Adipose tissue (tissue), 3 donors: Measurements from ENCODE around the gene NGB. TPM values are rescaled to one million over a fixed set of nuclear protein-coding genes. Genes with fewer than 3 reads are reported as not detected.
"Not testable (repeated sequence)": the region's sequence is repeated elsewhere in the genome, so short reads cannot be mapped to it uniquely, and the experiment has no call there.

Experiments used
- H3K27ac ChIP-seq: one replicate; pipeline ENCODE4 v1.5.1; 2013; ENCODE audit warnings: low read depth, low read length
- WGBS, 3 donors: extraction: QIAGEN DNeasy Blood & Tissue Kit; methylation state at CpG; one replicate each; pipeline ENCODE4 v1.1.7; 2013; 5-methylcytosine and 5-hydroxymethylcytosine counted together
- polyA plus RNA-seq, 3 donors: library from polyadenylated mRNA; stranded (reverse); fragments of 200-250 nt; gene quantifications; one replicate each; pipeline ENCODE4 v1.2.3, GENCODE V29; 2013
- donor health status: healthy with polysubstance abuse.
- donor health status: Bipolar disorder and iron deficiency.
- donor health status: healthy.

Gene NGB, protein sequence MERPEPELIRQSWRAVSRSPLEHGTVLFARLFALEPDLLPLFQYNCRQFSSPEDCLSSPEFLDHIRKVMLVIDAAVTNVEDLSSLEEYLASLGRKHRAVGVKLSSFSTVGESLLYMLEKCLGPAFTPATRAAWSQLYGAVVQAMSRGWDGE
- under 1 TPM in 1 of 3 donors, not detected in 2; 0.14 TPM for polyA plus RNA-seq

DNA sequence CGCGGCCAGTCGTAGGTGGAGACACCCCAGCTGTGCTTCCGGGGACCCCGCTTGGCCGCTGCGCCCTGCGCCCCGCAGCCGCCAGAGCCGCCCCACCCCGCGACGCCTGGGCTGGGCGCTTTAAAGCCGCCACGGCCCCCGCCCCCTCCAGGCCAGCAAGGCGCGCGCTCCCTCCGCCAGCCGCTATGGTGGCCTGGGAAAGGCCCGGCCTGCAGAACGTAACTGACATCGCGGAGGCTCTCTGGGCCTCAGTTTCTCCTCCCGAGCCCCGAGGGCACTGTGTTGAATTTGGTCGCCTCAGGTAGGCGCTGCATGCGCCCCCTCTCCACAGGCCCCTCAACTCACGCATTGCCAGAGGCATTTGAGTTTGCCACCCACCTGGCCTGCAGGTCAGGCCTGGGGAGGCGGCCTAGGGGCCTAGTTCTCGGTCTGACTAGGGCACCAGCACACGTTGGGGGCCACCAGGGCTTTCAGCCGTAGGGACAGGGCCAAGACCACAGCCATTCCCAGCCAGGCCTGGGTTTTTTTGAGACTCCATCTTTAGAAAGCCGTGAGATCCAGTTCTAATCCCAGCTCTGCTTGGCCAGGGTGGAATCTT lies at the start of gene NGB:
TSS of gene NGB (minus strand) at position 94 of the 598 bp plus-strand sequence. CDS start 269 bp downstream, outside the sequence.
- WGBS, 3 donors: 17 to 25% (median 18%) methylated on average over 28 to 38 of the region's 38 CpGs
- H3K27ac ChIP-seq: no peak within 1 kb of the TSS

- H3K27ac ChIP-seq: peak within 1 kb of the TSS; percentile 74
- 1% methylated on average over 61 to 69 of the region's 69 CpGs for WGBS, 3 donors
Measured at GRCh38 chr14:77320238-77320935, 49.4 kb upstream of the NGB start, which contains the start of gene POMT2. Gene POMT2, minus strand, starts transcription at chr14:77320883. Its CDS starts 202 bp downstream, at chr14:77320681.

GRCh38 chr14:77319422-77319821 lies 48.4 kb upstream of the NGB start:
- no peak overlapping the region for H3K27ac ChIP-seq
- WGBS, 3 donors: 45 to 64% (median 48%) methylated on average over 5 of the region's 5 CpGs

- 90 to 95% (median 94%) methylated on average over 11 of the region's 11 CpGs for WGBS, 3 donors
- not testable (repeated sequence) for H3K27ac ChIP-seq
Measured at GRCh38 chr14:77318756-77319155, 47.8 kb upstream of the NGB start.

DNA sequence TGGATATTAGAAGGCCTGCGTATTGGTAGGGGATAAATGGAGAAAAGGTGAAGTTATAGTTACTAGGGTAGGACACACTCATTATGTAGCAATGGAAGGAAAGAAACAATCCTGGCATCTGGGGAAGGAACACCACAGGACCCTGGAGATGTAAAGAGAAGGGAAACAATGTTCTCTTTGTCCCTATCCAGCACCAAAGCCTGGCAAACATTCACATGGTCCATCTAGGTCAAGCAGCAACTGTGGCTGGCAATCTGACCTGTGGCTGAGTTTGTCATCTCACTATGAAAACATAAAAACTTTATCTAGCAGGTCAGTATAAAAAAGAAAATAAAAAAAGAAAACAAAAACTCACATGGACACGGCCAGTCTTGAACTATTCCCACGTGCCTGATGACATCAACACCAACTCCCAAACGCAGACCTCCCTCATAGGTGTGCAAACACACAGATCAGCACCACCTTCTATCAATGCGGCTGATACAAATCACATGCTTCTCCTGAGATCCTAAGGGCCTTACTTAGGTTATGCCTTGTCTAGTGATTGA lies 47.1 kb upstream of the NGB start:
- H3K27ac ChIP-seq: no peak overlapping the region
- WGBS, 3 donors: 62 to 88% (median 71%) methylated on average over 5 of the region's 5 CpGs

- 60 to 70% (median 66%) methylated on average over 5 of the region's 5 CpGs for WGBS, 3 donors
- H3K27ac ChIP-seq: no peak overlapping the region
Measured at GRCh38 chr14:77316872-77317301, 45.9 kb upstream of the NGB start.

DNA sequence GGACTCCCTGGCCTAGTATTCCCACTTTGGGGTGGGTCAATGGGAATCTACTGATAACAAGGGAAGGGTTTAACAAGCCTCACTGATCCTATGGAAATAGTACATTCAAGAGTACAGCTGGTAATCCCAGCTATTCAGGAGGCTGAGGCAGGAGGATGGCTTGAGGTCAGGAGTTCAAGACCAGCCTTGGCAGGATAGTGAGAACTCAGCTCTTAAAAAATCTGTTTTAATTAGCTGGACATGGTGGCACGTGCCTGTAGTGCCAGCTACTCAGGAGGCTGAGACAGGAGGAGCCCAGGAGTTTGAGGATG lies 45.1 kb upstream of the NGB start:
- WGBS, 3 donors: 29 to 48% (median 32%) methylated on average over 1 of the region's 1 CpG
- H3K27ac ChIP-seq: no peak overlapping the region

GRCh38 chr14:77314539-77315457 lies 43.8 kb upstream of the NGB start:
- no peak overlapping the region for H3K27ac ChIP-seq
- WGBS, 3 donors: 61 to 70% (median 62%) methylated on average over 10 of the region's 10 CpGs

GRCh38 chr14:77314043-77314442 lies 43.0 kb upstream of the NGB start:
- 18 to 43% (median 34%) methylated on average over 2 of the region's 2 CpGs for WGBS, 3 donors
- no peak overlapping the region for H3K27ac ChIP-seq

DNA sequence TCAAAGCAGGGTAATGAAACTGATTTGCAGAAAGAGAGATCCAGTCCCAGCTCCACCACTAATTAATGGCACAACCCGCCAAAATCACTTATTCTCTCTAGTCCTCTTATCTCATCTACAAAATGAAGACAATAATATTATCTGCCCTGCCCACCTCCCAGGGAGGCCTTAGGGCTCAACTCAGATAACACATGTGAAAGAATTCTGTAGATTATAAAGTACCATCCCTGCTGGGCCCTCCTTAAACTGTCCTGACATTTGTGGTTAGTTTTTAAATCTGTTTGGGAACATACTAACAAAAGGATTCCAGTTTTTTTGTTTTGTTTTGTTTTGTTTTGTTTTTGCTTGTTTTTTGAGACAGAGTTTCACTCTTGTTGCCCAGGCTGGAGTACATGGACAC lies 42.4 kb upstream of the NGB start:
- 71 to 91% (median 91%) methylated on average over 1 of the region's 1 CpG for whole genome bisulfite sequencing, 3 donors

DNA sequence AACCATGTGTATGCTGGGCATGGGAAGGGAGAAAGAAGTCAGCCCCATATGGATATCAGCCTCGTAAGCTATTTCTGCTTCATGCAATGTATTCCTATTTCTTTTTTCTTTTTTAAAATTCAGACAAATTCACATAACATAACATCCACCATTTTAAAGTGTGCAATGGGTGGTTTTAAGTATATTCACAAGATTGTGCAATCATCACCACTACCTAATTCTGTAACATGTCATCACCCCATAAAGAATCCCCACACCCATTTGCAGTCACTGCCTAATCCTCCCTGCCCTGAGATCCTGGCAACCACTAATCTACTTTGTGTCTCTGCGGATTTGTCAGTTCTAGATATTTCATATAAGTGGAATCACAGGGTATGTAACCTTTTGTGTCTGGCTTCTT lies 40.2 kb upstream of the NGB start:
- no peak overlapping the region for H3K27ac ChIP-seq
- WGBS, 3 donors: 89 to 97% (median 97%) methylated on average over 2 of the region's 2 CpGs

More for the DNA sequence above, 42.4 kb upstream of the NGB start:
- H3K27ac ChIP-seq: no peak overlapping the region

GRCh38 chr14:77310026-77310425 lies 39.0 kb upstream of the NGB start:
- 81 to 89% (median 85%) methylated on average over 4 of the region's 4 CpGs for WGBS, 3 donors
- H3K27ac ChIP-seq: no peak overlapping the region

GRCh38 chr14:77309131-77309530 lies 38.1 kb upstream of the NGB start:
- WGBS, 3 donors: 56 to 89% (median 69%) methylated on average over 4 of the region's 4 CpGs
- H3K27ac ChIP-seq: no peak overlapping the region

DNA sequence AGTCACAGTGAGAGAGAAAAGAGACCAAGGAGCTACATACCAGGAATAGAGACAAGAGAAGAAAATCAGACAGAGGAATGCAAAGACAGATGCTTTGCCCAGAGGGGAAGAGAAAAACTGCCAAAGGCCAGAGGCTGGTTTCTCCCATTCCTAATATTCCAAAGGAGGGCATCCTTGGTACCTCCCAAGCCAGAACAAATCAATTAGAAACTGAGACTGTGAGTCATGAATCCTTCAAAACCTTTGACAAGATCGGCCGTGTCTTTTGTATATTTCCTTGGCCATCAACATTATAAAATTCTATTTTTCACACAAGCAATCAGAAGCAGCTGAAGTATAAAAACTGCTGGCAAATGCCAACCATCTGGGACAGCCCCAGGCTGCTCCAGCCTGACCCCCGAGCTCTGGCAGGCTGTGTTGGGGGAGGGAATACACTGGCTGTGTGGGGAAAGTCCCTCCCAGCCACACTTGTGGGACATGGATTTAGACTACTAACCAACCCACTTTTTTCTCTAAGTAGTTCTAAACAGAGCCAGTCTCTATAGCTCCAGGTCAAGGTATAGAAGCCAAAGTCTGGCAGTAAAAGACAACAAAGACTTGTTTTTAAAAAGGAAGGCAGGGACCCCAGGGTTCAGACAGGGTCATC lies 36.0 kb upstream of the NGB start:
- no peak overlapping the region for H3K27ac ChIP-seq
- WGBS, 3 donors: 64 to 66% (median 66%) methylated on average over 3 of the region's 3 CpGs

DNA sequence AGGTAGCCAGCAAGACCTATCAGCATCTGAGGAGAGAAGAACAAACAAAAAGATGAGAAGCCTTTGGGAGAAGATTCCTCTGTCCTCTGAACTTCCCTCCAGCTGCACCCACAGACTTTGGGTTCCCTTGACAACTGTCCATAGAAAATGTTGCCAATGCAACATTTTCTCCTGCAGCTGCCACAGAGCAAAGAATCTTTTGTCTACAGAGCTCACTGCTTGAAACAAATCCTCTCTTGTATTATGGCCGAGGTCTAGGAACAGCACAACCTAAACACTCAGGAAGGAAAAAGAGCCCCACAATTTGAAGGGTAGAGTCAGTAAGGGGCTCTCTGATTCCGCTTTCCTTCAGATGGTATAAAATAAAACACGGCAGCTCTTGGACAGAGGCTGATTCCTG lies 35.4 kb upstream of the NGB start:
- H3K27ac ChIP-seq: no peak overlapping the region
- WGBS, 3 donors: 75 to 78% (median 76%) methylated on average over 3 of the region's 3 CpGs

- WGBS, 3 donors: 80 to 87% (median 84%) methylated on average over 4 of the region's 4 CpGs
- H3K27ac ChIP-seq: no peak overlapping the region
Measured at GRCh38 chr14:77305696-77306095, 34.7 kb upstream of the NGB start.

DNA sequence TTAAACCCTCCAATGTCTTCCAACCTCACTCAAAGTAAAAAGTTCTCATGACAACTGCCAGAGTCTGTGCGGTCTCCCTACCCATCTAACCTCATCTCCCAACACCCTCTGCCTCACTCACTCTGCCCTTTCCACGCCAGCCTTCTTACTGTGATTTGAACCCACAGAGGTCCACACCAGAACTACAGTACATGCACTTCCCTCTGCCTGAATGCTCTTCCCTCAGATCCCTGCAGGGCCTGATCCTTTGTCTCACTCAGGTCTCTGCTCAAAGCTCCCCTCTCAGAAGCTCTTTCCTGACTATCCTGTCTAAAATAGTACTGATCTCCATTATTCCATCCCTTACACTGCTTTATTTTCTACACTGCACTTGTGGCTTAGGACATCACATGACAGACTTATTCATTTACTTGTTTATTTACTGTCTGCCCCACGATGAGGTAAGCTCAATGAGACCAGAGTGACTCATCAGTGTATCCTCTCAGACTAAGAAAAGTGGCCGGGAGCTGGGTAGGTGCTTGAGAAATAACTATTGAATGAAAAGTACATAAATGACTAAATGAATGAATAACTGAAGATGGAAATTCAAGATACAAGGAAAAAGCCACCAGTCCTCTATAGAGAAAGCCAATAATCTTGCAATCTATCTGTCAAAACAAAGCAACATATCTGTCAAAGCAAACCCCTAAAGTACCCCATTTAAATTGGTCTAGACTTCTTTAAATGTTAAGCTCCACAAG lies 32.6 kb upstream of the NGB start:
- no peak overlapping the region for H3K27ac ChIP-seq
- 53 to 69% (median 54%) methylated on average over 4 of the region's 4 CpGs for WGBS, 3 donors
